Measurements from ENCODE around the gene SLC25A44.

DNA sequence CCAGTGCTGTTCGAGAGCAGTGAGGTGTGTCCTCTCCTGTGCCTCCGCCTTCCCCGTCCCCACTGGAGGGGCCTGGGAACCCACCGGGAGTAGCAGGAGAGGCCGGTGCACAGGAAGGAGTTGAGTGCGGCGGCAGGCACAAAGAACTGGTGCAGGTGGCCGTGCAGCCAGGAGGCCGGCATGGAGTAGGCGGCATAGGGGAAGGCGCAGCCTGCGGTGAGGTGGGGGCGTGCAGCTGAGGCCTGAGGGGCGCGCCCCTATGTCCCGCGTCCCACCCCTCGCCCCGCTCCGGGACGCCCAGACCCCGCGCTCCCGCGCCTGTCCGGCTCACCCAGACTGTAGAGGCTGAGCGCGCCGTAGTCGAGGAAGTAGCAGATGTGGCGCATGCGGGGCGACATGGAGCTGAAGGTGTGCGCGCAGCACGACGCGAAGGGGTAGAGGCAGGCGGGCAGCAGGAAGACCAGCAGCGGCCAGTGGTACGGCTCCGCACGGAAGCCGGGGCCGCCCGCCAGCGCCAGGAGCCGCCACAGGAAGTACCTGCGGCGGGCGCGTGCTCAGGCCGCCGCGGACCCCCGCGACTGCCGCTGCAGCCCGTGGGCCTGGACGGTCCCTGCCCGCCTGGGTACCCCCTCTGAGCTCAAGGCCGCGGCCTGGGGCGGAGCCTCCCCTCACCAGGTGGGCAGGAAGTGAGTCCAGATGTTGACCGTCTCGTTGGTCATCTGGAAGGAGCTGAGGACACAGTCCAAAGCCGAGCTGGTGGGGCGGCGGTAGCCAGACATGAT is 51.7 kb downstream of the SLC25A44 start:
- TF ChIP-seq CHD2 (IDR thresholded peaks at IDR 0.05; ENCODE audit: low read length) (no peak), RFX5 (IDR thresholded peaks at IDR 0.05; ENCODE audit: borderline replicate concordance, low read depth, low read length) (no peak), TAF1 (IDR thresholded peaks at IDR 0.05; ENCODE audit: low read depth, low read length) (no peak), JUN (IDR thresholded peaks at IDR 0.05; ENCODE audit: low read depth, low read length) (no peak), CEBPB (IDR thresholded peaks at IDR 0.05; ENCODE audit: low read depth, low read length) (no peak)
- TF ChIP-seq, protein P1, sequence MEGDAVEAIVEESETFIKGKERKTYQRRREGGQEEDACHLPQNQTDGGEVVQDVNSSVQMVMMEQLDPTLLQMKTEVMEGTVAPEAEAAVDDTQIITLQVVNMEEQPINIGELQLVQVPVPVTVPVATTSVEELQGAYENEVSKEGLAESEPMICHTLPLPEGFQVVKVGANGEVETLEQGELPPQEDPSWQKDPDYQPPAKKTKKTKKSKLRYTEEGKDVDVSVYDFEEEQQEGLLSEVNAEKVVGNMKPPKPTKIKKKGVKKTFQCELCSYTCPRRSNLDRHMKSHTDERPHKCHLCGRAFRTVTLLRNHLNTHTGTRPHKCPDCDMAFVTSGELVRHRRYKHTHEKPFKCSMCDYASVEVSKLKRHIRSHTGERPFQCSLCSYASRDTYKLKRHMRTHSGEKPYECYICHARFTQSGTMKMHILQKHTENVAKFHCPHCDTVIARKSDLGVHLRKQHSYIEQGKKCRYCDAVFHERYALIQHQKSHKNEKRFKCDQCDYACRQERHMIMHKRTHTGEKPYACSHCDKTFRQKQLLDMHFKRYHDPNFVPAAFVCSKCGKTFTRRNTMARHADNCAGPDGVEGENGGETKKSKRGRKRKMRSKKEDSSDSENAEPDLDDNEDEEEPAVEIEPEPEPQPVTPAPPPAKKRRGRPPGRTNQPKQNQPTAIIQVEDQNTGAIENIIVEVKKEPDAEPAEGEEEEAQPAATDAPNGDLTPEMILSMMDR (IDR thresholded peaks at IDR 0.05; ENCODE audit: control extremely low read depth in 1 of 3, insufficient read depth in 1 of 3, low read depth in 1 of 3, low read length in 3 of 3), result no peak
